HG02938 (cell line): ENCODE data around the gene GLRX3.
"Not testable (repeated sequence)": the region's sequence is repeated elsewhere in the genome, so short reads cannot be mapped to it uniquely, and the experiment has no call there.

ENCODE experiments used
- ATAC-seq: cut with Tn5 transposase; IDR thresholded peaks from one replicate; pipeline ENCODE4 v1.9.1; 2021; ENCODE audit warnings: mild to moderate bottlenecking, moderate library complexity; ENCODE audit not compliant: unreplicated experiment

Gene GLRX3

DNA sequence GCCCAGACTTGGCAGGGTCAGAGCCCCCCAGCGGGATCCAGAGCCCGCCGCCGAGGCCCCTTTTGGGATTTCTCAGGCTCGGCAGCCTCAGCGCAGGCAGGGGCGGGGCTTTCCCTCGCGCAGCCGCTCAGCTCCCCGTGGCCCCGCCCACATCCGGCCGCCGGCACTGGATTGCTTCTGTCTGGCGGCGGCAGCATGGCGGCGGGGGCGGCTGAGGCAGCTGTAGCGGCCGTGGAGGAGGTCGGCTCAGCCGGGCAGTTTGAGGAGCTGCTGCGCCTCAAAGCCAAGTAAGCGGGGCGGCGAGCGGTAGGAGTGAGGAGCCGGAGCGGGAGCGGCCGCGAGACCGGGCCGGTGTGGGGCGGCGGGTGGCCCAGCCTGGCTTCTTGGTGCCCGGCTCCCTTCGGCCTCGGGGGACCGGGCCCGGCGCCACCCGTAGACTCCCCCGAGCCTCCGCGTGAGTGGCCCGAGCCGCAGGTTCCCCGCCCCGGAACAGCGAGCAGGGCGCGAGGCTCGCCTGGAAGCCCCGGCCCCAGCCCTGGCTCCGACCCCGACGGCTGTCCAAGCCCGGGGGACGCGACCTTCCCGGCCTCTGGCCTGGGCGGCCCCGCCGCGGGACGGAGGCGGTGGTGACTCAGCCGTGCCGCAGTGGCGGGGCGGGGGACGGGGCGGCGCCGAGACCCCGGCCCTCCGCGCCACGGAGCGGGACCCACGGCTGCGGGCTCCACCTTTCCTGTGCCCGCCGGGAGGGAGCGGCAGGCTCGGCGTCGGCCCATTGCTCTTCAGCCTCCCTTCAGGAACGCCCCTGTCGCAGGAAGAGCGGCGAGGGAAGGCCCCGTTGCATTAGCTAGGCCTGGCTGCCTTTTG, at the start of gene GLRX3:
Gene GLRX3 (plus strand): TSS at position 166 of the 864 bp plus-strand sequence. CDS start 30 bp downstream, at position 196.
- peak; percentile 77 for ATAC-seq

DNA sequence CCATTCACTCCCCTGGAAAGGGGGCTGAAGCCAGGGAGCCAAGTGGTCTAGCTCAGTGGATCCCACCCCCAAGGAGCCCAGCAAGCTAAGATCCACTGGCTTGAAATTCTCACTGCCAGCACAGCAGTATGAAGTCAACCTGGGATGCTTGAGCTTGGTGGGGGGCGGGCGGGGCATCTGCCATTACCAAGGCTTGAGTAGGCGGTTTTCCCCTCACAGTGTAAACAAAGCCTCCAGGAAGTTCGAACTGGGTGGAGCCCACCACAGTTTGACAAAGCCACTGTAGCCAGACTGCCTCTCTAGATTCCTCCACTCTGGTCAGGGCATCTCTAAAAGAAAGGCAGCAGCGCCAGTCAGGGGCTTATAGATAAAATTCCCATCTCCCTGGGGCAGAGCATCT, 45.6 kb upstream of the GLRX3 start:
- not testable (repeated sequence) for ATAC-seq

- no peak for ATAC-seq
Measured at GRCh38 chr10:130099344-130099743, 36.8 kb upstream of the GLRX3 start.

DNA sequence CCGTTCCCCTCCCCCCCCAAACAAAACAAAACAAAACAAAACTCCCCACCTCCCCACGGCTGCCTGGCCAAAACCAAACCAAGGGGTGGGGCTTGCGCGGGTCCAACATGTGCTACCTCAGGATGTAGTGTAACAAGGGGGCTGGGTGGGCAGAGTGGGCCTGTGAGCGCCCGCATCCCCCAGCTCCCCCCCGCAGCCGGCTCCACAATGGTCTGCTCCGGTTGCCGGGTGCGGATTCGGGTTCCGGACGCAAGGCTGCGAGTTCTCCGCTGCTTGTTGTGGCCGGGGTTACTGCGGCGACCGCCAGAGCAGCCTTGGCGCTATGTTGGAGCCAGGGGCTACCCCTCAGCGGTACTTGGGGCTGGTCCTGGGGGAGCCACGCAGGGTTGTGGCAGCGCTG, 30.5 kb upstream of the GLRX3 start:
- ATAC-seq: no peak

DNA sequence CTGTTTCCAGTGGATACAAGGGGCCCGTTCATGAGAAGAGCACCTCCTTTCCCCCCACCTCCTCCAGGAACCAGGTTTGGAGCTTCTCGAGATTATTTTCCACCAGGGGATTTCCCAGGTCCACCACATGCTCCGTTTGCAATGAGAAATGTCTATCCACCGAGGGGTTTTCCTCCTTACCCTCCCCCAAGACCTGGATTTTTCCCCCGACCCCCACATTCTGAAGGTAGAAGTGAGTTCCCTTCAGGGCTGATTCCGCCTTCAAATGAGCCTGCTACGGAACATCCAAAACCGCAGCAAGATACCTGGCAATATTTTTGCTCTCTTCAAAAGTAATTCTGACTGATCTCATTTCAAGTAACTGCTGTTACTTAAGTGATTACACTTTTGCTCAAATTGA, 28.0 kb upstream of the GLRX3 start:
- not testable (repeated sequence) for ATAC-seq

DNA sequence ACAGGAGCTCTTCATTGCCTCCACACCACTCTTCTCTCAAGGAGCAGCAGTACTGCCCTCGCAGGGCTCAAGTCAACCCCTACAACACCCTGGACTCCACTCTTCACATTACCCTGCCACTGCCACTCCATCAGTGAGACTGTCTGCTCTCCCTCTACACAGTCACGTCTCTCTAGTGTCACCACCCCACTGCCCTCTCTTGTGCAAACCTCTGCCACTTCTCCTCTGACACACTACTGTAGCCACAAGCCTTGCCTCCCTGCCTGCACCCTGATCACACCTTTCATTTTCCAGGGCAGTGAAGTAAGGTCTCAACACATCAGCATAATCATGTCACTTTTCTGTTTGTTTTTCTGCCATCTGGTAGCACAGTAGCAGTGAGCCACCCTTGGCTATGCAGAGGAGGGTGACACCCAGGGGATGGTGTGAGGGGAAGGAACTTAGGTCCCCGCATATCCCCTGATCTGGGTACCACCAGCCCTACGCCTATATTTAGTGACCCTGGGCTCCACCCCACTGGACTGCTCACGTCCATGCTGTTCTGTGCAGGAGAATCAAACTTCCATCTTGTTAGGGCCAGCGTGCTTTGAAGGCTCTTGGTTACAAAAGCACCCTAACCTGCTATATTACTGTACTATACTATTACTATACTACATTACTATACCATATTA, 27.1 kb upstream of the GLRX3 start:
- ATAC-seq: no peak

GRCh38 chr10:130109796-130110245, 26.4 kb upstream of the GLRX3 start:
- no peak for ATAC-seq

DNA sequence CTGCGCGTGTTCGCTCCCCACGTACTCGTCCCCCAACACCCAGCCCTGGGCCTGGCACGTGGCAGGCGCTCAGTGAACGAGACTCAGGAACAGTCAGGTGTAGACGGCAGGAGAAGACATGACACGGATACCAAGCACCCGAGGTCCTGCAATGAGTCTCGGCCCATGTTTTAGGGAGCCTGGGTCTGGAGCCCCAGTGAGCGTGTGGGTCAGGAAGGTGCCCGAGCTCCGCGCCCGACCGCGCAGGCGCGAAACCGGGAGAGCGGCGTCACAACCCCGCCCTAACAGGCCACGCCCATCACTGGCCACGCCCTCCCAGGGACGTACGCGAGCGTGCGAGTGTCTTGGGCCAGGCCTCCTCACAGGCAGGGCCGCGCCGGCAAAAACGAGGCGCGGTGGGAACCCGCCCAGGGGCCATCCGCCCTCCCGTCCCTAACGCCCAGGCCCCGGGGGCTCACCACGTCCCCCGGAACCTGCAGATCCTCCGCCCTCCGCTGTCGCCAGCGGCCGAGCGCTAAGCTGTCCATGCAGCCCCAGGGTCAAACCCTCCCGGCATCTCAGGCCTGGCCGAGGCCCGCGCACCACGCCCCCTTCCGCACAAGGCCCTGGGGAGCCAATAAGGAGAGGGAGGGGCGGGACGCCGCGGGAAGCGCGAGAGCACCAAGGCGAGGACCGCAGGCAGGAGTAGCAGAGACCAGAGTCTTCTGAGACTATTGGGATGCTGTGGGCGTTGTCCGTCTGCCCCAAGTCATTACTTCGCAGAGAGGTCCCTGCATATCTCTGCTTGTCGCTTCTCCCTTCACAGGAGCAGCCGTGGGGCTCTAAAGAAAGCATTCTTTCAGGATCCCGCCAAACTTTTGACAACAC, 25.7 kb upstream of the GLRX3 start, which contains the start of gene C10orf143:
Gene C10orf143 (minus strand): TSS at position 585 of the 867 bp plus-strand sequence. CDS start 58 bp downstream, at position 527.
- peak; percentile 77 for ATAC-seq

- ATAC-seq: peak; percentile 90
Measured at GRCh38 chr10:130111113-130111851, 24.9 kb upstream of the GLRX3 start.

- ATAC-seq: no peak
Measured at GRCh38 chr10:130111852-130112180, 24.4 kb upstream of the GLRX3 start.

- no peak for ATAC-seq
Measured at GRCh38 chr10:130112821-130113220, 23.4 kb upstream of the GLRX3 start.

DNA sequence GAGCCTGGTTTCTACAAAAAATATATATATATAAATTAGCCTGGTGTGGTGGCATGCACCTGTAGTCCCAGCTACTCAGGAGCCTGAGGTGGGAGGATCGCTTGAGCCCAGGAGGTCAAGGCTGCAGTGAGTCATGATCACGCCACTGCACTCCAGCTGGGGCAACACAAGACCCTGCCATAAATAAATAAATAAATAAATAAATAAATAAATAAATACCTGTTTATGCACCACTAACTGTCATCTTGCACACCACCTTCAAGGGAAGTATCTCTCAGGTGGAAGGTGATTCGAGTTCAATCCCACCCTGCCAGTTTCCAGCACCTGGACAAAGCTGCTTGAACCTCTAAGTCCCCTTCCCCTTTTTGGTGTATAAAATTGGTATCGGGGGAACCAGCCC, 19.2 kb upstream of the GLRX3 start:
- not testable (repeated sequence) for ATAC-seq

DNA sequence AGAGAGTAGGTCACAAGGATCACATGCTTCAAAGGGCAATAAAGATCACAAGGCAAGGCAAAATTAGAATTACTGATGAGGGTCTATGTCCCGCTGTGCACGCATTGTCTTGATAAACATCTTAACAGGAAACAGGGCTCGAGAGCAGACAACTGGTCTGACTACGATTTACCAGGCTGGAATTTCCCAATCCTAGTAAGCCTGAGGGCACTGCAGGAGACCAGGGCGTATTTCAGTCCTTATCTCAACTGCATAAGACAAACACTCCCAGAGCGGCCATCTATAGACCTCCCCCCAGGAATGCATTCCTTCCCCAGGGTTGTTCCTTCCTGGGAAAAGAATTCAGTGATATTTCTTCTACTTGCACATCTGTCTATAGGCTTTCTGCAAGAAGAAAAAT, 18.7 kb upstream of the GLRX3 start:
- not testable (repeated sequence) for ATAC-seq

DNA sequence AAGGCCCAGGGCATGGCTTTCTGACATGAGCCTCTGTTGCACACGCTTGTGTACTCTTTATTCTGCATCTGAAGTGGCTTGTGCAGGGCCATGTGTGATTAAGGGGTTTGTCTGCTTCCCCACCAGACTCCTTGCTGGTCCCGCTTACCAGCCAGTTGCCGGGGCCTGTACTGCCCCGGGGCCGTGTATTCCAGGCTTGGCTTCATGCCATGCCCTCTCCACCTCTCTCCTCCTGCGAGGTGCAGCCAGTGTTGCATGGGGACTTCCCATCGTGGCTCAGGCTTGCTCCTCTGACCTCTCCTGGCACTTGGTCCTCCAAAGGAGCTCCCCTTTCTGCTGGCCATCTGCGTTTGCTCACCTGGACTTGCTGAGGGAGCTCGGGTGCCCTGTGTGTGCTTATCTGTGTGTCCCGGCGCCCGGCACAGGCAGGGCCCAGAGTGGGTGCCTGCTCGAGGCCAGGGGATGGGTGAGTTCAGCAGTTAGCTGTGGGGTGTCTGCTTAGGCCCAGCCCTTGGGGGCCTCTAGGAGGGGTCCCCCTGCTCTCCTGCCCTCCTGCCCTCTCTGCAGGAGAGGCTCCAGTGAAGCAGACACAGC, 14.6 kb upstream of the GLRX3 start:
- no peak for ATAC-seq

GRCh38 chr10:130127364-130128061, 8.7 kb upstream of the GLRX3 start:
- peak; percentile 87 for ATAC-seq

- no peak for ATAC-seq
Measured at GRCh38 chr10:130128062-130128781, 8.0 kb upstream of the GLRX3 start.

GRCh38 chr10:130128922-130129321, 7.3 kb upstream of the GLRX3 start:
- ATAC-seq: no peak

- ATAC-seq: peak; percentile 24
Measured at GRCh38 chr10:130135676-130136225, 440 bp upstream of the GLRX3 start.

- ATAC-seq: no peak
Measured at GRCh38 chr10:130137090-130137448, 878 bp downstream of the GLRX3 start.
